Kidney epithelial cell (primary cell): ENCODE data around the gene HIBCH. TPM values are rescaled to one million over a fixed set of nuclear protein-coding genes. Genes with fewer than 3 reads are reported as not detected.
"Not testable (repeated sequence)": the region's sequence is repeated elsewhere in the genome, so short reads cannot be mapped to it uniquely, and the experiment has no call there.

Experiments
- DNase-seq: peaks from one replicate; pipeline ENCODE4 v3.0.0-alpha.2; 2010; ENCODE audit warnings: low read depth
- H3K27me3 ChIP-seq: 2 replicates; pipeline ENCODE4 v1.6.0; 2011; ENCODE audit warnings: low read length; ENCODE audit not compliant: control insufficient read depth, insufficient read depth
- H3K36me3 ChIP-seq: 2 replicates; pipeline ENCODE4 v1.5.1; 2011; ENCODE audit warnings: low read length; ENCODE audit not compliant: control insufficient read depth, insufficient read depth
- H3K4me3 ChIP-seq: 2 replicates; pipeline ENCODE4 v1.5.1; 2011; ENCODE audit warnings: low read depth, mild to moderate bottlenecking, control low read depth, low read length
- total RNA-seq: library from RNA; depleted of rRNA; stranded (reverse); fragments of >200 nt; gene quantifications from 2 replicates; pipeline ENCODE4 v1.2.3, GENCODE V29; 2015
- TF ChIP-seq, protein P1 (sequence below): IDR thresholded peaks from 2 replicates; pipeline ENCODE4 v1.5.1; 2011; ENCODE audit warnings: mild to moderate bottlenecking, moderate library complexity, low read length, control low read depth, inconsistent platforms; ENCODE audit not compliant: insufficient read depth, poor library complexity, severe bottlenecking

The HIBCH gene
- total RNA-seq, 1 donor from 2014 or later: 7.8 TPM

GRCh38 chr2:190308031-190308430 lies 11.6 kb downstream of the HIBCH start:
- no peaks in the 10 kb centered on the region for H3K27me3 ChIP-seq
- H3K4me3 ChIP-seq: no peak overlapping the region
- DNase-seq: no peak
- TF ChIP-seq, protein P1, sequence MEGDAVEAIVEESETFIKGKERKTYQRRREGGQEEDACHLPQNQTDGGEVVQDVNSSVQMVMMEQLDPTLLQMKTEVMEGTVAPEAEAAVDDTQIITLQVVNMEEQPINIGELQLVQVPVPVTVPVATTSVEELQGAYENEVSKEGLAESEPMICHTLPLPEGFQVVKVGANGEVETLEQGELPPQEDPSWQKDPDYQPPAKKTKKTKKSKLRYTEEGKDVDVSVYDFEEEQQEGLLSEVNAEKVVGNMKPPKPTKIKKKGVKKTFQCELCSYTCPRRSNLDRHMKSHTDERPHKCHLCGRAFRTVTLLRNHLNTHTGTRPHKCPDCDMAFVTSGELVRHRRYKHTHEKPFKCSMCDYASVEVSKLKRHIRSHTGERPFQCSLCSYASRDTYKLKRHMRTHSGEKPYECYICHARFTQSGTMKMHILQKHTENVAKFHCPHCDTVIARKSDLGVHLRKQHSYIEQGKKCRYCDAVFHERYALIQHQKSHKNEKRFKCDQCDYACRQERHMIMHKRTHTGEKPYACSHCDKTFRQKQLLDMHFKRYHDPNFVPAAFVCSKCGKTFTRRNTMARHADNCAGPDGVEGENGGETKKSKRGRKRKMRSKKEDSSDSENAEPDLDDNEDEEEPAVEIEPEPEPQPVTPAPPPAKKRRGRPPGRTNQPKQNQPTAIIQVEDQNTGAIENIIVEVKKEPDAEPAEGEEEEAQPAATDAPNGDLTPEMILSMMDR: no peak
- no peaks in the 10 kb centered on the region for H3K36me3 ChIP-seq

DNA sequence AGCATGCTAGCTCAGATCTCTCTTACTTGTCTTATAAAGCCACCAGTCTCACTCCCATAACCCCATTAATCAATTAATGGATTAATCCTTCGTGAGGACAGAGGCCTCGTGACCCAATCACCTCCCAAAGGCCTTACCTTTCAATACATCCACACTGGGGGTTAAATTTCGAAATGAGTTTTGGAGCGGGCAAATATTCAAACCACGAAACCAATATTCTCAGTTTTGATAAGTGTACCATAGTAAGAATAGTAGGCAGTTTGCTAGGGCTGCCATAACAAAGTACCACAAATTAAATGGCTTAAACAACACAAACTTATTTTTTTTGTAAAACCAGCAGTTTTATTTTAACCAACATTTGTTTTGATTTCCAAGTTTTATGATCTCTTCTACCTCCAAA lies 15.2 kb downstream of the HIBCH start:
- Histone ChIP-seq H3K4me3 (no peak overlapping the region), H3K36me3 (no peaks in the 10 kb centered on the region), H3K27me3 (no peaks in the 10 kb centered on the region)
- TF ChIP-seq, protein P1: no peak
- no peak for DNase-seq

DNA sequence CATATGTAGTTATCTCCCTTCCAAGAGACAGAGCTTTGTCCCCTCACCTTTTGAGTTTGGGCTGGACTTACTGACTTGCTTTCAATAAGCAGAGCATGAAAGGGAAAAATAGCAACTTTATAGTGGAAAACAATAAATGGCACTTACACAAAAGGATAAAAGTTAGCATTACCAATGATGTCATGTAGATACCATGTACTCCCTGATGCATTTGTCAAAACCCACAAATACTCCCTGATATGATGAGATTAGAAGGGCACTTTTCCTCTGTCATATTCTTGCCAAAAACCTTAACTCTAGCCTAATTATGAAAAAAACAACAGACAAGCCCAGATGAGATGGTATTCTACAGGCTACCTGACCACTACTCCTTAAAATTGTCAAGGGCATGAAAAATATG lies 16.0 kb downstream of the HIBCH start:
- no peak overlapping the region for H3K4me3 ChIP-seq
- H3K36me3 ChIP-seq: no peaks in the 10 kb centered on the region
- TF ChIP-seq, protein P1: no peak
- no peak for DNase-seq
- no peaks in the 10 kb centered on the region for H3K27me3 ChIP-seq

- TF ChIP-seq, protein P1: no peak
- no peaks in the 10 kb centered on the region for H3K27me3 ChIP-seq
- no peak for DNase-seq
- no peaks in the 10 kb centered on the region for H3K36me3 ChIP-seq
- no peak overlapping the region for H3K4me3 ChIP-seq
Observed at GRCh38 chr2:190302052-190302451, 17.6 kb downstream of the HIBCH start.

GRCh38 chr2:190301032-190301431 lies 18.6 kb downstream of the HIBCH start:
- DNase-seq: no peak
- Histone ChIP-seq H3K27me3 (no peaks in the 10 kb centered on the region), H3K4me3 (no peak overlapping the region), H3K36me3 (no peaks in the 10 kb centered on the region)
- TF ChIP-seq, protein P1: no peak

- not testable (repeated sequence) for DNase-seq, H3K4me3 ChIP-seq, H3K36me3 ChIP-seq, H3K27me3 ChIP-seq
Observed at GRCh38 chr2:190297880-190298279, 21.7 kb downstream of the HIBCH start.
